GM18907 (cell line): ENCODE data around the gene VPS26C.
"Not testable (repeated sequence)": the region's sequence is repeated elsewhere in the genome, so short reads cannot be mapped to it uniquely, and the experiment has no call there.

ENCODE experiments used
- ATAC-seq: cut with Tn5 transposase; IDR thresholded peaks from one replicate; pipeline ENCODE4 v1.9.1; 2021; ENCODE audit warnings: mild to moderate bottlenecking, moderate library complexity; ENCODE audit not compliant: unreplicated experiment

The VPS26C gene

GRCh38 chr21:37231671-37232070 lies 35.5 kb downstream of the VPS26C start:
- ATAC-seq, result no peak

DNA sequence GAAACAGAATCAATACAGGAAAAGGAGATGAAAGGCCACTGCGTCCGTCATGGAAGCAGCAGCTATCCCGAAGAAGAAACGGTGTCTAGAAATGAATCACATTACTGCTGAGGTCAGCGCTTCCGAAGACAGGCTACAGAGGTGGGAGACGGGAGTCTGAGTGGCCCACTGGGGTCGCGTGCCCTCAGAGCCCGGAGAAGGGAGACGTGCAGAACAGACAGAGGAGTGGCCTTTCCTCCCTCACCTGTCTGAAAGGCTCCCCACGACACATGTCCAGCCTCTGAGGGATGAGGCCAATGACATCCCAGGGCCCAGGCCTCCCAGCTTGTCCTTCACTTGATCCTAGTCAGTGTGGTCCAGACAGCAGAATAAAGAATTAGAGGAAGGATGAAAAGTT lies 35.9 kb downstream of the VPS26C start:
- ATAC-seq, result no peak

- no peak for ATAC-seq
Measured at GRCh38 chr21:37230632-37231248, 36.4 kb downstream of the VPS26C start.

- no peak for ATAC-seq
Measured at GRCh38 chr21:37228003-37228400, 39.1 kb downstream of the VPS26C start.

DNA sequence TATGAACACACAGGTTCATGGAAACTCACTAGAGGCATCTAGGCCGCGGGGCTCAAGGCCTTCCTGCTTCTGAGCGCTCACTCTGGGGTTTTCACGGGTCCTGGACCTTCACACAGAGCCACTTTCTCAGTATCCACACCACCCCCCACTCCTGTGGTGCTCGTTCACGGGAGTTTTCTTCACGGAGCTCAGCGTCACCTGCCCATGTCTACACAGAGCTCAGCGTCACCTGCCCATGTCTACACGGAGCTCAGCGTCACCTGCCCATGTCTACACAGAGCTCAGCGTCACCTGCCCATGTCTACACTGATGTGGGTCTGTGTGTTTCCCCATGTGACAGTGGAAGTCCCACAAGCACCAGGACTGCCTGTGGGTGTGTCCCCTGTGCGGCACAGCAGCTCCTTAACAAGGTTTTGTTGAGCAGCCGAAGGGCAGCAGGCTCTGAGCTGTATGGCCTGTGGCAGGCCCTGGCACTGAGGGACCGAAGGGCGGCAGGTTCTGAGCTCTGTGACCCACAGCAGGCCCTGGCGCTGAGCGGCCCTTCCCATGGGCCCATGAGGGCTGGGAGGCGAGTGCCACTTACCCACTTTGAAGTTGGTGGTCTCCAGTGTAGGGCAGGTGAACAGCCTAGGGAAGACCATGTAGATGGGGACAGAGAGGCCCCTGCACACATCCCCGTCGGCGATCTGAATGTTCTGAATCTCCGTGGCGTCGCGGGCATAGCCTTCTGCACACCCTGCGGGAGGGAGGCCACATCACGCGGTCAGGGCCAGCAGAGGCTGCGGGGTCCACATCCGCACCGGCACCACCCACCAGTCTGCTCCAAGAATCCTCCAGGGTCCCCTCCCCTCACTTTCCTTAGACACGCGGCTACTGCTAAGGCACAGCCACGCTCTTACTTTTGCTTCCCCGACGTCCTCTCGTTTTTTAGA lies 39.8 kb downstream of the VPS26C start:
- no peak for ATAC-seq

GRCh38 chr21:37226041-37226920 lies 40.9 kb downstream of the VPS26C start:
- no peak for ATAC-seq

- ATAC-seq, result no peak
Measured at GRCh38 chr21:37224861-37225839, 42.0 kb downstream of the VPS26C start.

GRCh38 chr21:37223804-37224345 lies 43.3 kb downstream of the VPS26C start:
- no peak for ATAC-seq

DNA sequence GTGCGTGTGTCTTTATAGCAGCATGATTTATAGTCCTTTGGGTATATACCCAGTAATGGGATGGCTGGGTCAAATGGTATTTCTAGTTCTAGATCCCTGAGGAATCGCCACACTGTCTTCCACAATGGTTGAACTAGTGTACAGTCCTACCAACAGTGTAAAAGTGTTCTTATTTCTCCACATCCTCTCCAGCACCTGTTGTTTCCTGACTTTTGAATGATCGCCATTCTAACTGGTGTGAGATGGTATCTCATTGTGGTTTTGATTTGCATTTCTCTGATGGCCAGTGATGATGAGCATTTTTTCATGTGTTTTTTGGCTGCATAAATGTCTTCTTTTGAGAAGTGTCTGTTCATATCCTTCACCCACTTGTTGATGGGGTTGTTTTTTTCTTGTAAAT lies 44.9 kb downstream of the VPS26C start:
- not testable (repeated sequence) for ATAC-seq

DNA sequence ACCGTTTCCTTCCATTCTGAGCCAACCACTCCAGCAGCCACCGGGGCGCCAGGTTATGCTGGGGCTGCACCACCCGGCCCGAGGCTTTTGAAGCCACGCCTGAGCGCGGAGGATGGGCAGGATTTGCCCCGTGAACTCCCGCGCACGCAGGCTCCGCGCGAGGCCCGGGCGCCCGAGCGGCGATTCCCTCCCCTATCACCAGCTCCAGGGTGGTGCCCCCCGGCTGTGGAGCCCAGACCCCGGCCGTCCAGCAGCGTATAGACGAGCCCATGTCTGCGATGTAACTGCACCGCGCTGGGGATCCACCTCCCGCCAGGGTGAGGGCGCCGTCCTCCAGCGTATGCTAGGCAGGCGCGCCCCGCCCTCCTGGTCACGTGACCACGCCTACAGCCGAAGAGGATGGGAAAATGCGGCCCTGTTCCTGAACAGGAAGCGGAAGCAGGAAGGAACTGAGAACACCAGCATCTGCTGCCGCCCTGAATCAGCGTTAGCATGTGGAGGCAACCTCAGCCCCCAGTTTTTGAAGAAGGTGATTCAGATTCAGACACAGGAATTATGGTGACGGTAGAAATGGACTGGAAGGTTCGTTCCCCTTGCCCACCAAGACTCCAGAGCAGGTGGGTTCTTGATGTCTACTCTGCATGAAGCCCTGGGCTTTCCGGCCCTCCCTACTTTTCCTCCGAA lies 46.0 kb downstream of the VPS26C start:
- ATAC-seq, result peak; percentile 88

DNA sequence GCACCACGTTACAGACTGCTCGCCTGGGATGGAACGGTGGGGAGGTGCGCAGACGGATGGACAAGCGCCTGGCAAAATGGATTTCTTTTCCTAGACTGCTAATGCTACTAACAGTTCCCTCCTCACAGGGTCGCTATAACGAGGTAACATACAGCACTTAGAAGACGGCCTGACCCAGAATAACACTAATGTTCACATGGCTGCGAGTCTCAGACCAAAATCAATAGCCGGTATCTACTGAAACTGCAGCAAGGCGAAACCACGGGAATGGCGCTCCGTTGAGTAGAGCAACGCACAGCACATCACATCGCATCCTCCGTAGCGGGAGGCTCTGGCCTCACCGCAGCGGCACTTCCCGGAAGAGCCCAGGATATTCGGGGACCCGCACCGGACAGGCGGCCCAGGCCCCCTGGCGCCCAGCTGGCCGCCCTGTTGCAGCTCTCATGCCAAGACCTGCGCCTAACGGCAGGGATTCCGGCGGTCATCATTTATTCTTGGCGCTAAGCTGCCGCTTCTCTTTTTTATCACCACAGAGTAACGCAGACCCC lies 46.6 kb downstream of the VPS26C start:
- ATAC-seq, result peak; percentile 46

DNA sequence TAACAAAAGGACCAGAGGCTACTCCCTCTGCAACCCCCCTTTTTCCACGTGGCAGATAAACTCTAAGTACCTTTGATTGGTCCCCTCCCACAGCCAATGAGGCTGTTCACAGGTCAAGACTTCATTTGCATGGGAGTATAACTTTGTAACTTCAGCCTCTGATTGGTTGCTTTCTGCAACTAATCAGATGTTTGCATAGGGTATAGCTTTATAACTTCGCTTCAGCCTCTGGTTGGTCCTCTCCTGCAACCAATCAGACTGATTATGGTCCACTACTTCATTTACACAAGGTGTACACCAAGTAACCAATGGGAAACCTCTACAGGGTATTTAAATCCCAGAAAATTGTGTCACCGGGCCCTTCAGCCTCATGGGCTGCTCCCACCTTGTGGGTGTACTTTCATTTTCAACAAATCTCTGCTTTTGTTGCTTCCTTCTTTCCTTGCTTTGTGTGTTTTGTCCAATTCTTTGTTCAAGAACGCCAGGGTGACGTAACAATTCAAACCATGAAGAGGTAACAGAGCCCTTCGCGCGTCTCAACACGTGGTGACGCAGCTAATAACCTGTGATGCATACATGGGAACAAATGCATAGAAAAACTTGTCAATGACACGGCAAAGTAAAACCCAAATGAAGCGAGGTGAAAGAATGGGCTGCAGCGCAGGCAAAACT lies 47.2 kb downstream of the VPS26C start:
- no peak for ATAC-seq

GRCh38 chr21:37214952-37215351 lies 52.2 kb downstream of the VPS26C start:
- no peak for ATAC-seq

DNA sequence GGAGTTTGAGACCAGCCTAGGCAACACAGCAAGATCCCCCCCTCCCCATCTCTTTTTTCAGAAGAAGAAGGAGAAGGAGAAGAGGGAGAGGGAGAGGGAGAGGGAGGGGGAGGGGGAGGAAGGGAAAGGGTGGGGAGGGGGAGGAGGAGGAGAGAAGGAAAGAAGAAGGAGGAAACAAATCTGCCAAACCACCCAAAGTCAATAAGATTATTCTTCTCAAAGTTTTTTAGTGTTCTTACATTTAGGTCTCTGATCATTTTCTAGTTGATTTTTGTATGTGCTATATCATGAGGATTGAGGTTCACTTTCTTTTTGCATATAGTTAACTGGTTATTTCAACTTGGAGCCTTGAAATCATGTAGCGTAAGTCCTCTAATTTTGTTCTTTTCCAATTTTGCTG lies 56.3 kb downstream of the VPS26C start:
- ATAC-seq, result no peak

GRCh38 chr21:37210130-37210529 lies 57.0 kb downstream of the VPS26C start:
- ATAC-seq, result no peak

GRCh38 chr21:37208741-37209225 lies 58.4 kb downstream of the VPS26C start:
- ATAC-seq, result peak; percentile 43

- ATAC-seq, result peak; percentile 61
Measured at GRCh38 chr21:37208056-37208721, 58.9 kb downstream of the VPS26C start.
